Stimulated activated CD4-positive, alpha-beta T cell treated with anti-CD3 and anti-CD28 coated beads, Interleukin-2, amount 100 ng/mL, for 24 hours (primary cell): ENCODE measurements around the gene LIMS1.
"Not testable (repeated sequence)": the region's sequence is repeated elsewhere in the genome, so short reads cannot be mapped to it uniquely, and the experiment has no call there.

Source experiments
- DNase-seq, 2 donors: peaks; one replicate each; pipeline ENCODE4 v3.0.0-alpha.2; 2020

LIMS1 gene

DNA sequence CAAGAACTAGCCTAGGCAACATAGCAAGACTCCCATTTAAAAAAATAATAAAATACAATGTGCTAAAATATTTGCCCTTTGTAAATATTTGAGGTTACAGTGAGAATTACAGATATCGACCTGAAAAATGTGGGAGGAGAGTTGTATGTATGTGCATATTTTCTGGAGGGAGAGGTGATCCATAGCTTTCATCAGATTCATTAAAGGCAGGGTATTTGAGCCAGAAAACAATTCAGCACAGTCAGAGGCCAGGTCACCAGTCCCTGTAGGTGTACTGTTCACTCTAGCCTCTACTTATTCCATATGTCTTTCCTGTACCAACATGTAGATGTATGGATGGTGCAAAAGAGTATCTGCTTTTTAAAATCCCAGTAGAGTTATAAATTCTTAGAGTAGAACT, 136.0 kb downstream of the LIMS1 start:
- DNase-seq = not testable (repeated sequence)

DNA sequence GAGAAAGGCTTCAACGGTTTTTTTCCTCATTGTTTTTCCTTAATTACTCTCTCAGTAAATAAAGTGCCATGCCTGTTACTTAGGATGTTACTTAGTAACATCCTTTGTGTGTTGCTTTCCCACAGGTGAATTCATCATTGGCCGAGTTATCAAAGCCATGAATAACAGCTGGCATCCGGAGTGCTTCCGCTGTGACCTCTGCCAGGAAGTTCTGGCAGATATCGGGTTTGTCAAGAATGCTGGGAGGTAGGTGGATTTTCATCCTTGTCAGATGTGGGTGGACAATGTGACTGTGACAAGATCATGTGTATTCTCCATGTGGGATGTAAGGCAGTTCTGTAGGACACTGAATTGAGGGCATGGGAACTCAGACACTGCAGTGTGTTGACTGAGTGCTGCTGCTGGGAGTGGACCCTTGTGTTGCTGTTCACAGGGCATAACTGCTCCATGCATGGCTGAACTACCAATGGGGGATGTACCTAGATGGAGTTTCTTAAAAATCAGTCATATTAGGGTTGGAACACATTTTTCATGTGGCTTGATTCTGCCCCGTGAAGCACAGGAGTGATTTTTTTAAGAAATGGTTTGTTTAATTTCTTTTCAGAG, 138.0 kb downstream of the LIMS1 start:
- DNase-seq = not testable (repeated sequence)

DNA sequence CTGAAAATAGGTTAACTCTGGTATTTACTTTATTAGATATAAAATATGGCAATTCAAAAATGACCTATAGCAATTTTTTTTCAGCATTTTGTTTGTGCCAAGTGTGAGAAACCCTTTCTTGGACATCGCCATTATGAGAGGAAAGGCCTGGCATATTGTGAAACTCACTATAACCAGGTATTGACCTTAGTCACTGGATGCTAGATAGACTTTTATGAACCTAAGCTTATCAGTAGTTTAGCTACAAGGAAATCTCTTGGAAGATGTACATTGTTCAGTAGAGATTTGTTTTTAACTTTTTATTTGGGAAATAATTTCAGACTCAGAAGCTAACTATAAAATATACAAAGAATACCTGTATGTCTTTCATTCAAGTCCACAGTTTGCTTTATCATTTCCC, 142.3 kb downstream of the LIMS1 start:
- not testable (repeated sequence) for DNase-seq

DNA sequence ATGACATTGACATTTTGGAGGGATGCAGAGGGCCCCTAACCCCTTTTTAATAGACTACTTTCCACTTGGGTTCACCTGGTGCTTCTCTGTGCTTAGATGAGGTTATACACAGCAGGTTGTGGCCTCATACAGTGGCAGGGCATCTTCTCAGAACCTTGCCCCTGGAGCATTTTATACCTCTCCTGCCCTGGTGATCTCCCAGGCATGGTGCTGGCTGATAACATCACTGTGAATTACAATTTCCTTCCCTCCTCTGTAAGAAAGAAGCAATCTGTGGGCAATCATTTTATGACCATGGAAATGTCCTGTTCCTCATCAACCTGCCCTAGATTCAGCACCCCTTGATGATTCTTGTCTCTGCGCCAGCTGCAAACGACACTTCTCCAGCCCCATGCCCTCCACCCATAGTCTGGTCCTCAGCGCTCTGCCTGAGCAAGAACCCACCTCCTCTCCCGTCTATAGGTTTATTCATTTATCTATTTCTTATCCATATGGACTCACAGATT, 143.0 kb downstream of the LIMS1 start:
- not testable (repeated sequence) for DNase-seq

- not testable (repeated sequence) for DNase-seq
Observed at GRCh38 chr2:108678198-108678651, 144.0 kb downstream of the LIMS1 start.

DNA sequence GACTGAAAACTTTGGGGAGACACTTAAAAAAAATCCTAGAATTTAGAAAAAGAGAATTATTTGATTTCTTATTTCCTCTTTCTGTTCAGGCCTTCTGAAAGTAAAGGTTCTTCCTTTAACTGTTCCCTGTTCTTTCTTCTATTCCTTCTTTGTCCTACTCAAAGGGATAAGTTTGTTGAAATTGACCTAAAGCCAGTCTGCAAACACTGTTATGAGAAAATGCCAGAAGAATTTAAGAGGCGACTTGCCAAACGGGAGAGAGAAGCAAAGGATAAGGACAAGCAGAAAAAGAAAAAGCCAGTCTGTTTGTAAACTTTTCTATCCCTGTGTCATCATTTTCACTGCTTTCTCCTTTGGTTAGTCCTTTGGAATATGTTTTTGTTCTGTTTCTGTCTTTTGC, 146.5 kb downstream of the LIMS1 start:
- not testable (repeated sequence) for DNase-seq

DNA sequence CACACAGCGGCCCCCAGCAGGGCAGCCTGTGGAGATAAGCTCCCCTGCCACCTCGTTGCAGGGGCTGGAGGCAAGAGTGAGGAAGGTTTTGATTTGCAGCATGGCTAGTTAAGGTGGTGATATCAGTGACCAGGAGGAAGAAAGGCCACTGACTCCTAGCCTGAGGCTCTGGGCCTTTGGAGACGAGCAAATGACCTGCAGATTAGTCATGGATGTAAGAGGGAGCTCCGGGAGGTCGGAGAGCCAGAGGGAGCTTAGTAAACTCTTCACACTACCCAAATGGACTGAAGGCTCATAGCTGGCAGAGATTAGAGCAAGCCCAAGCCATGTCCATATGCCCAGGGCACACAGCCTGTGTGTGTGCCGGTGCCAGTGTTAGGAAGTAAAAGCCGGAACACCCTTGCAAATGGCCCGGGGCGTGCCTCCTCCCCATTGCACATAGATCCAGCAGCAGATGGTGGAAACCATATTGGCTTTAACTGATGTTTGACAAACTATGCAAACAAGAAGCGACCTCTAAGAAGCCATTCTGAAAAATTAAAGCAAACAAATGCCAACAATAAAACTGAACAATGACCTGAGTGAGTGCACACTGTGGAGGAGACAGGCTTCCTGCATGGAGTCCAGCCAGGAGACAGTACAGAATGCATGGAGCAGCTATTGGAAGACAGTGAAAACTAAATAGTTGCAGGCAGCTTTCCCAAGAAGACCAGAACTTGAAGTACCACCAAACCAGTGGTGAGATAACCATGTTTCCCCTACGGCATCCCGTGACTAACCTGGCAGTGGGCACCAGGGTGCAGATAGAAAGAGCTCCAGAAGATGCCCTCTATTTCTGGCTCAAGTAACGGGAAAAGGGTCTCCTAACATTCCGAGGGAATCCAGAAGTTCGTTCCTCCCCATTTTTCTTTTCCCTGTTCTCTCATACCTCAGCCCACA, 154.8 kb downstream of the LIMS1 start:
- DNase-seq = not testable (repeated sequence)

GRCh38 chr2:108690001-108690400, 155.7 kb downstream of the LIMS1 start:
- DNase-seq = not testable (repeated sequence)

- no peak for DNase-seq
Observed at GRCh38 chr2:108691447-108691846, 157.2 kb downstream of the LIMS1 start.

DNA sequence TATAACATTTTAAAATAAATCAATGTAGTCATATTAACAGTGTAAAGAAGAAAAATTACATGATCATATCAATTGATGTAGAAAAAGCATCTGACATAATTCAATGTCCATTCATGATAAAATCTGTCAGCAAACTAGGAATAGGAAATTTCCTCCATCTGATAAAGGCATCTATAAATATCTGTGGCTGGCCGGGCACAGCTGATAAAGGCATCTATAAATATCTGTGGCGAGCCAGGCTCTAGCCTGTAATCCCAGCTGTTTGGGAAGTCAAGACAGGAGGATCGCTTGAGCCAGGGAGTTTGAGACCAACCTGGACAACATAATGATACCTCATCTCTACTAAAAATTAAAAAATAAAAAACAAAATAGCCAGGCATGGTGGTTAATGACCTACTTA, 166.9 kb downstream of the LIMS1 start:
- DNase-seq = no peak

- DNase-seq = no peak
Observed at GRCh38 chr2:108701806-108702205, 167.5 kb downstream of the LIMS1 start.

GRCh38 chr2:108704871-108705270, 170.6 kb downstream of the LIMS1 start:
- no peak for DNase-seq

- no peak for DNase-seq
Observed at GRCh38 chr2:108707300-108707699, 173.0 kb downstream of the LIMS1 start.

GRCh38 chr2:108716971-108717370, 182.7 kb downstream of the LIMS1 start:
- DNase-seq = not testable (repeated sequence)

DNA sequence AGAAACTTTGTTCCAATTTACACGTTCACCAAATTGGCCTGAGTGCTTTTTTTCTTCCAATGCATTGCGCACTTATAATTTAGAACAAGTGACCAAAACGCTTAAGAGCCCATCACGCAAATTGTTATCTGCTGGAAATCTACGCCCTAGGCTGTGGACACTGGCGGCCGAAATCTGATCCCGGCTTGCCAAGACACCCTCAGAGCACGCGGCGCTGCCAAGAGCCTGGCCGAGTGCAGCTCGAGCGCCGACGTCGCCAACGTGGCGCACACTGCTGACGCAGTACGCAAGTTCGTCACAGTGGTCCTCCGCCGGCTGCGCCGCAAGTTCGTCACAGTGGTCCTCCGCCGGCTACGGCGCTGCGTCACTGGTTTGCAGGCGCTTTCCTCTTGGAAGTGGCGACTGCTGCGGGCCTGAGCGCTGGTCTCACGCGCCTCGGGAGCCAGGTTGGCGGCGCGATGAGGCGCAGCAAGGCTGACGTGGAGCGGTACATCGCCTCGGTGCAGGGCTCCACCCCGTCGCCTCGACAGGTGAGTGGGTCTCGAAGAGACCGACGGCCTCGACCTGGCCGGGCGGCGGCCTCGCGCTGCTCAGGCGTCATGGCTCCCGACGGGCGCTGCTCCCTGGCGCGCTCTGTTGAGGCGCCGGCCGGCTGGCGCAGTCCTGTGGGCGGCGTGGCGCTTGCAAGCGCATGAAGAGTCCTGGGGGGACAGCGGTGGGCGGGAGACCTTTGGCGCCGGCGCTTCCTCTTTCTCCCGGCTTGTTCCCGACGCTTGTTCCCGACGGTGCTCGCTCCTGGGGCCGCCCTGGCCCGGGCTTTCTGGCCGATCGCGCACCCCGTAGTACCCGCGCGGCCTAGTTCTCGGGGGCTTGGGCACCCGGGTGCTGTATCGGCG, 185.1 kb downstream of the LIMS1 start, which contains the start of gene RANBP2:
RANBP2 (plus strand) TSS at position 334 of the 896 bp plus-strand sequence; CDS start at position 459, 125 bp downstream.
- peak; percentile 91 to 95 for DNase-seq

- not testable (repeated sequence) for DNase-seq
Observed at GRCh38 chr2:108726048-108726447, 191.8 kb downstream of the LIMS1 start.

DNA sequence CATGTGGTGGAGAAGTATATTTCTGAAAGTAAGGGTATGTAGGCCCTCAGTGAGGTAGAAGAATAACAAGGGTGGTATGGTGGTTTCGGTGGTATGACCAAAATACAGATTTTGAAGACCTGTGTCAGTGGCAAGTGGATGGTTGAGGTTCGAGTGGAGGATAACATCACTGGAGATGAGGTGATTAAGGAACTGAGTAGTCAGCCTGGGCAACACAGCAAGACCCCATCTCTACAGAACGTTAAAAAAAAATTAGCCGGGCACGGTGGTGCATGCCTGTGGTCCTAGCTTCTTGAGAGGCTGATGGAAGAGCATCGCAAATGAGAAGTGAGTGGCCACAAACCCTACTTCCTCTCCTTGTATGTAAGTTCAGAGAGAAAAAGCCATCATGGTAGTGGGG, 200.4 kb downstream of the LIMS1 start:
- not testable (repeated sequence) for DNase-seq
